Stimulated activated effector memory CD8-positive, alpha-beta T cell treated with anti-CD3 and anti-CD28 coated beads, Interleukin-12 subunit alpha, Interleukin-12 subunit beta, amount 100 ng/mL, for 72 hours (primary cell): ENCODE measurements around the gene CLRN3.
A peak's percentile ranks its signal among the peaks of the same experiment; 100 is the strongest.

Source experiments
- ATAC-seq: fragments of 150-1000 bp; cut with Tn5 transposase; 2 replicates; pipeline ENCODE4 v1.10.0; 2021
- DNase-seq, 2 donors: peaks; one replicate each; pipeline ENCODE4 v3.0.0; 2021 to 2022; ENCODE audit warnings: low spot score in 2 of 2
- H3K27ac Mint-ChIP-seq: one replicate; pipeline ENCODE4 v1.8.0; 2022; ENCODE audit warnings: mild to moderate bottlenecking, mixed read lengths
- H3K36me3 Mint-ChIP-seq: one replicate; pipeline ENCODE4 v1.8.0; 2022; ENCODE audit warnings: mild to moderate bottlenecking, mixed read lengths
- H3K4me1 Mint-ChIP-seq: one replicate; pipeline ENCODE4 v1.8.0; 2022; ENCODE audit warnings: mixed read lengths
- H3K4me3 Mint-ChIP-seq: one replicate; pipeline ENCODE4 v1.8.0; 2022; ENCODE audit warnings: mild to moderate bottlenecking, mixed read lengths
- H3K9me3 Mint-ChIP-seq: one replicate; pipeline ENCODE4 v1.8.0; 2022; ENCODE audit warnings: mixed read lengths

CLRN3 gene

GRCh38 chr10:127922206-127922605, 29.5 kb upstream of the CLRN3 start:
- no peak for ATAC-seq
- DNase-seq = no peak
- Mint-ChIP-seq H3K4me3 (no peak overlapping the region), H3K27ac (no peak overlapping the region), H3K36me3 (no peaks in the 10 kb centered on the region), H3K4me1 (peaks cover 16% of the 10 kb centered on the region), H3K9me3 (no peaks in the 10 kb centered on the region)

- no peak for DNase-seq
- no peaks in the 10 kb centered on the region for H3K9me3 Mint-ChIP-seq
- H3K27ac Mint-ChIP-seq = no peak overlapping the region
- H3K4me3 Mint-ChIP-seq = no peak overlapping the region
- H3K36me3 Mint-ChIP-seq = no peaks in the 10 kb centered on the region
- ATAC-seq = no peak
- peaks cover 16% of the 10 kb centered on the region for H3K4me1 Mint-ChIP-seq
Measured at GRCh38 chr10:127921753-127922145, 29.0 kb upstream of the CLRN3 start.

GRCh38 chr10:127921075-127921752, 28.5 kb upstream of the CLRN3 start:
- Mint-ChIP-seq H3K27ac (no peak overlapping the region), H3K4me3 (no peak overlapping the region), H3K4me1 (peaks cover 16% of the 10 kb centered on the region), H3K36me3 (no peaks in the 10 kb centered on the region), H3K9me3 (no peaks in the 10 kb centered on the region)
- no peak for ATAC-seq
- no peak for DNase-seq

- no peak overlapping the region for H3K4me3 Mint-ChIP-seq
- no peak overlapping the region for H3K27ac Mint-ChIP-seq
- H3K9me3 Mint-ChIP-seq = no peaks in the 10 kb centered on the region
- peaks cover 16% of the 10 kb centered on the region for H3K4me1 Mint-ChIP-seq
- no peaks in the 10 kb centered on the region for H3K36me3 Mint-ChIP-seq
- peak in 1 of 2 donors; percentile 38 for DNase-seq
- peak; percentile 49 for ATAC-seq
Measured at GRCh38 chr10:127920306-127921074, 27.7 kb upstream of the CLRN3 start.

GRCh38 chr10:127919418-127920271, 26.9 kb upstream of the CLRN3 start:
- no peak overlapping the region for H3K4me3 Mint-ChIP-seq
- H3K4me1 Mint-ChIP-seq = peaks cover 16% of the 10 kb centered on the region
- H3K9me3 Mint-ChIP-seq = no peaks in the 10 kb centered on the region
- H3K36me3 Mint-ChIP-seq = no peaks in the 10 kb centered on the region
- ATAC-seq (peak; percentile 45), DNase-seq (peak in 1 of 2 donors; percentile 41)
- H3K27ac Mint-ChIP-seq = no peak overlapping the region

- no peak for ATAC-seq
- no peaks in the 10 kb centered on the region for H3K9me3 Mint-ChIP-seq
- no peak overlapping the region for H3K27ac Mint-ChIP-seq
- H3K4me3 Mint-ChIP-seq = no peak overlapping the region
- H3K36me3 Mint-ChIP-seq = no peaks in the 10 kb centered on the region
- H3K4me1 Mint-ChIP-seq = peaks cover 16% of the 10 kb centered on the region
- no peak for DNase-seq
Measured at GRCh38 chr10:127918572-127918971, 25.8 kb upstream of the CLRN3 start.

GRCh38 chr10:127916826-127917225, 24.1 kb upstream of the CLRN3 start:
- H3K27ac Mint-ChIP-seq = peak overlapping the region; percentile 29
- H3K36me3 Mint-ChIP-seq = no peaks in the 10 kb centered on the region
- DNase-seq (no peak), ATAC-seq (no peak)
- H3K4me3 Mint-ChIP-seq = no peak overlapping the region
- no peaks in the 10 kb centered on the region for H3K9me3 Mint-ChIP-seq
- peaks cover 16% of the 10 kb centered on the region for H3K4me1 Mint-ChIP-seq

GRCh38 chr10:127915324-127915723, 22.6 kb upstream of the CLRN3 start:
- Mint-ChIP-seq H3K4me1 (peaks cover 13% of the 10 kb centered on the region), H3K27ac (no peak overlapping the region), H3K36me3 (no peaks in the 10 kb centered on the region), H3K9me3 (no peaks in the 10 kb centered on the region), H3K4me3 (no peak overlapping the region)
- no peak for DNase-seq
- no peak for ATAC-seq

GRCh38 chr10:127913368-127913759, 20.6 kb upstream of the CLRN3 start:
- Mint-ChIP-seq H3K4me3 (no peak overlapping the region), H3K9me3 (no peaks in the 10 kb centered on the region), H3K27ac (no peak overlapping the region), H3K36me3 (no peaks in the 10 kb centered on the region), H3K4me1 (no peaks in the 10 kb centered on the region)
- DNase-seq (no peak), ATAC-seq (no peak)

GRCh38 chr10:127912607-127913367, 20.0 kb upstream of the CLRN3 start:
- Mint-ChIP-seq H3K27ac (no peak overlapping the region), H3K9me3 (no peaks in the 10 kb centered on the region), H3K4me3 (no peak overlapping the region), H3K4me1 (no peaks in the 10 kb centered on the region), H3K36me3 (no peaks in the 10 kb centered on the region)
- ATAC-seq (no peak), DNase-seq (no peak)

- H3K36me3 Mint-ChIP-seq = no peaks in the 10 kb centered on the region
- no peaks in the 10 kb centered on the region for H3K4me1 Mint-ChIP-seq
- peak in 1 of 2 donors; percentile 23 for DNase-seq
- no peak overlapping the region for H3K4me3 Mint-ChIP-seq
- no peaks in the 10 kb centered on the region for H3K9me3 Mint-ChIP-seq
- no peak overlapping the region for H3K27ac Mint-ChIP-seq
- ATAC-seq = no peak
Measured at GRCh38 chr10:127911867-127912257, 19.1 kb upstream of the CLRN3 start.

- H3K36me3 Mint-ChIP-seq = no peaks in the 10 kb centered on the region
- H3K9me3 Mint-ChIP-seq = no peaks in the 10 kb centered on the region
- ATAC-seq (no peak), DNase-seq (peak in 1 of 2 donors; percentile 38)
- H3K4me1 Mint-ChIP-seq = peaks cover 4% of the 10 kb centered on the region
- H3K27ac Mint-ChIP-seq = no peak overlapping the region
- H3K4me3 Mint-ChIP-seq = no peak overlapping the region
Measured at GRCh38 chr10:127911218-127911866, 18.6 kb upstream of the CLRN3 start.

- DNase-seq = no peak
- ATAC-seq = no peak
- H3K4me1 Mint-ChIP-seq = peaks cover 6% of the 10 kb centered on the region
- H3K36me3 Mint-ChIP-seq = no peaks in the 10 kb centered on the region
- H3K27ac Mint-ChIP-seq = no peak overlapping the region
- no peaks in the 10 kb centered on the region for H3K9me3 Mint-ChIP-seq
- no peak overlapping the region for H3K4me3 Mint-ChIP-seq
Measured at GRCh38 chr10:127910464-127910770, 17.7 kb upstream of the CLRN3 start.

GRCh38 chr10:127909716-127910463, 17.1 kb upstream of the CLRN3 start:
- Mint-ChIP-seq H3K9me3 (no peaks in the 10 kb centered on the region), H3K4me1 (peaks cover 6% of the 10 kb centered on the region), H3K27ac (no peak overlapping the region), H3K4me3 (no peak overlapping the region), H3K36me3 (no peaks in the 10 kb centered on the region)
- DNase-seq = peak in 1 of 2 donors; percentile 44
- no peak for ATAC-seq
